Suprapubic skin (tissue), 4 donors: ENCODE results near the gene ARHGAP42.

Source experiments
- CTCF ChIP-seq, 2 donors: fragments of 200-600 bp in 1 of 2; fragments of 450-650 bp in 1 of 2; sonication (generic) in 1 of 2; IDR thresholded peaks; one replicate each; pipeline ENCODE4 v1.5.1; 2016 to 2019; ENCODE audit warnings: antibody characterized with exemption in 2 of 2, mild to moderate bottlenecking in 1 of 2, moderate library complexity in 1 of 2
- EP300 ChIP-seq: sonication (generic); formaldehyde crosslinking; IDR thresholded peaks from one replicate; pipeline ENCODE4 v1.6.1; 2017; ENCODE audit warnings: antibody characterized with exemption
- POLR2A ChIP-seq, 2 donors: fragments of 450-650 bp; IDR thresholded peaks; one replicate each; pipeline ENCODE4 v1.6.1; 2017; ENCODE audit warnings: antibody characterized with exemption in 2 of 2, mild to moderate bottlenecking in 2 of 2, moderate library complexity in 2 of 2
- POLR2AphosphoS5 ChIP-seq, 3 donors: sonication (generic); formaldehyde crosslinking; IDR thresholded peaks; one replicate each; pipeline ENCODE4 v1.6.1; 2017; ENCODE audit warnings: antibody characterized with exemption in 3 of 3

- TF ChIP-seq CTCF (IDR thresholded peaks at IDR 0.05) (no peak), POLR2A (IDR thresholded peaks at IDR 0.05) (no peak), EP300 (no peak), POLR2AphosphoS5 (IDR thresholded peaks at IDR 0.05) (no peak)
These were observed 15.6 kb upstream of the ARHGAP42 start for GRCh38 chr11:100671471-100671870.
